Measurements from ENCODE around the gene AIFM2.

DNA sequence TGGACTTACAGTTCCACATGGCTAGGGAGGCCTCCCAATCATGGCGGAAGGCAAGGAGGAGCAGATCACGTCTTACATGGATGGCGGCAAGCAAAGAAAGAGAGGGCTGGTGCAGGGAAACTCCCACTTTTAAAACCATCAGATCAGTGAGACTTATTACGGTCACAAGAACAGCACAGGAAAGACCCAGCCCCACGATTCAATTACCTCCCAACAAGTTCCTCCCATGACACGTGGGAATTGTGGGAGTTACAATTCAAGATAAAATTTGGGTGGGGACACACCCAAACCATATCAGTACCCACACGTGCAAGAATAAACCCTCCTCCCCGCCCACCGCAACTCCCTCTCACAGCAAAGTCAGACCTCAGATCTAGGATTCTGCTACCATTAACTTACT lies 4.5 kb upstream of the AIFM2 start:
- TF ChIP-seq POLR2AphosphoS5 (IDR thresholded peaks at IDR 0.05; ENCODE audit: borderline replicate concordance, low read depth, low read length) (no peak), EZH2 (IDR thresholded peaks at IDR 0.05) (no peak)
